ENCODE results near the gene FREM2. TPM values are rescaled to one million over a fixed set of nuclear protein-coding genes. Genes with fewer than 3 reads are reported as not detected.

FREM2 gene, protein sequence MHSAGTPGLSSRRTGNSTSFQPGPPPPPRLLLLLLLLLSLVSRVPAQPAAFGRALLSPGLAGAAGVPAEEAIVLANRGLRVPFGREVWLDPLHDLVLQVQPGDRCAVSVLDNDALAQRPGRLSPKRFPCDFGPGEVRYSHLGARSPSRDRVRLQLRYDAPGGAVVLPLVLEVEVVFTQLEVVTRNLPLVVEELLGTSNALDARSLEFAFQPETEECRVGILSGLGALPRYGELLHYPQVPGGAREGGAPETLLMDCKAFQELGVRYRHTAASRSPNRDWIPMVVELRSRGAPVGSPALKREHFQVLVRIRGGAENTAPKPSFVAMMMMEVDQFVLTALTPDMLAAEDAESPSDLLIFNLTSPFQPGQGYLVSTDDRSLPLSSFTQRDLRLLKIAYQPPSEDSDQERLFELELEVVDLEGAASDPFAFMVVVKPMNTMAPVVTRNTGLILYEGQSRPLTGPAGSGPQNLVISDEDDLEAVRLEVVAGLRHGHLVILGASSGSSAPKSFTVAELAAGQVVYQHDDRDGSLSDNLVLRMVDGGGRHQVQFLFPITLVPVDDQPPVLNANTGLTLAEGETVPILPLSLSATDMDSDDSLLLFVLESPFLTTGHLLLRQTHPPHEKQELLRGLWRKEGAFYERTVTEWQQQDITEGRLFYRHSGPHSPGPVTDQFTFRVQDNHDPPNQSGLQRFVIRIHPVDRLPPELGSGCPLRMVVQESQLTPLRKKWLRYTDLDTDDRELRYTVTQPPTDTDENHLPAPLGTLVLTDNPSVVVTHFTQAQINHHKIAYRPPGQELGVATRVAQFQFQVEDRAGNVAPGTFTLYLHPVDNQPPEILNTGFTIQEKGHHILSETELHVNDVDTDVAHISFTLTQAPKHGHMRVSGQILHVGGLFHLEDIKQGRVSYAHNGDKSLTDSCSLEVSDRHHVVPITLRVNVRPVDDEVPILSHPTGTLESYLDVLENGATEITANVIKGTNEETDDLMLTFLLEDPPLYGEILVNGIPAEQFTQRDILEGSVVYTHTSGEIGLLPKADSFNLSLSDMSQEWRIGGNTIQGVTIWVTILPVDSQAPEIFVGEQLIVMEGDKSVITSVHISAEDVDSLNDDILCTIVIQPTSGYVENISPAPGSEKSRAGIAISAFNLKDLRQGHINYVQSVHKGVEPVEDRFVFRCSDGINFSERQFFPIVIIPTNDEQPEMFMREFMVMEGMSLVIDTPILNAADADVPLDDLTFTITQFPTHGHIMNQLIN (N-terminal part only)
- 0.22 TPM for total RNA-seq
- long read RNA-seq, result 0 reads

DNA sequence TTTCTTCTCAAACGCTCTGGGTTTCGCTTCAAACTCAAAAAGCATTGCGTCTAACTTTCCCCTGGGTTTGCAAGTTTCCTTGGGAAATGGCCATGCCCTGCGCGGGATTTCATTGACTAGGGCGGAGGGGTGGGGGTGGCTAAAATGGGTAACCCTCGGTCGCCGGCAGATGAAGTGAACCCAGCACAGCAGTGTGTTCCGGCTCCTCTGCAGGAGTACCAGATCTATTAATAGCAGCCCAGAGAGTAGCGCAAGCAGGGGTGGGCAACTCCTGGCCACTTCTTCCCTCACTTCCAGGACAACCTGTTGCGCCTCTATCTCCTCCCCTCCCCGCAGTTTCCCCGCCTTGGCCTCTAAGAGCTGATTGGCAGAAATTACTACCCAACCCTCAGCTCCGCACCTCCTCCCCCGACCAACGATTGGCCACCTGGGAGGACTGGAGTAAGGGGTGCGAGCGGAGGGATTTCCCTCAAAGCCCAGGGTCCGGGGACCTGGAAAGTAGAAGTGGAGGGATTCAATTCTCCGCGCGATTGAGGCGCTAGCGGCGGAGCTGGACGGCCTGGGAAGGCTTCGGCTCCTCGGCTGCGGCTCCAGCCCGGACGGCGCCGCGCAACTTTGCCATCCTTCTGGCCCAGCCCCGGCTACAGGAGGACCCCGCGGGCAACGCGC, at the start of gene FREM2:
Gene FREM2 (plus strand): TSS at position 501 of the 669 bp plus-strand sequence. CDS start 268 bp downstream, outside the sequence.
- intact Hi-C loops (cut with DNase I), result loop anchor here (5.0 kb wide), 1 partner anchor 81 kb away; no protein-coding TSS in a partner anchor
- DNase-seq (ENCODE audit: low spot score), result no peak

DNA sequence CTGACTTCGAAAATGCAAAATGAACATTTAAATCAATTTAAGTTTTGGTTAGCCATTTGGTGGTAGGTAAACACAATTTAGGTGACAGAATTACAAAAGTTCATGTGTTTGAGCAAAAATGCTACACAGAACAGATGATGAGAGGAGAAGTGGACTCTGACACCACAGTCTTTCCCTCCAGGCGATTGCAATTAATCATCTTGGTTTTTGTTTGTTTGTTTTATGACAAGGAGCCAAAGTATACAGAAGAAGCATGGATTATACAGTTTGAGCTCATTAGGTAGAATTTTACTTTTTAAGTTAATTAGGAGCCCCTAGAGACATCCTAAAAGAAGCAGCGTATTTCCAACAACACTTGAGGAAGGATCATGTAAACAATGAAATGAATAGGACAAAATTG, 49.3 kb upstream of the FREM2 start:
- no peak for DNase-seq (ENCODE audit: low spot score)
- intact Hi-C loops (cut with DNase I), result no loop called here

DNA sequence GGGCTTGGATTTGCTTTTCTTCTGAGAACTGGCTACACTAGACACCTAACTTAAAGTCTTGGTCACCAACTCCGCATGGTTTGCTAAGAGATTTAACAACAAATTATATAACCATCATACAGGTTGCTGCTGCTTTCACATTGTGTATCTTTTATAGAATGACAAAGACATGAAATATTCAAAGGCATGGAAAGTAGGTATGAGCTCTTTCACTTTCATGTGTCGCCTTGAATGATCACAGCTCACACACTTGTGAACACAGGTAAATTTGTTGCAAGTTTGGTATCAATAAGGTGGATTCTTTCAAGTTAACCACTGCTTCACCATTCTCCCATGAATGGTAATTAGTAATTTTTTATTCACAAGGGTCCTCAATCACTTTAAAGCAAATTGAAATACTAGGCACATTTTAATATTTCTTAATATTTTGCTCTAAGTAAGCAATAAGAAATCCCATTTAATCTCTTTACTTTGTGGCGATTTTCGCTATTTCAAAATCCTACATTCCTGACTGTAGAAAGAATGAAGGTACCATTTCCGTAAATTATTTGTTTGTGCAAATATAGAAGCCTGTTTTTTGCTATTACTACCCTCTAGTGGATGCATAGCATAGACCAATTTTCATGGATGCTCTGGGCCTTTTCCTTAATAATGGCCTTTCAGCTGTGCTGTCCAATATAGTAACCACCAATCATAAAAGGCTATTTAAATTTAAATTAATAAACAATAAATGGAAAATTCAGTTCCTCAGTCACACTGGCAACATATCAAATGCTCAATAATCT, 45.5 kb upstream of the FREM2 start:
- intact Hi-C loops (cut with DNase I), result no loop called here
- no peak for DNase-seq (ENCODE audit: low spot score)

DNA sequence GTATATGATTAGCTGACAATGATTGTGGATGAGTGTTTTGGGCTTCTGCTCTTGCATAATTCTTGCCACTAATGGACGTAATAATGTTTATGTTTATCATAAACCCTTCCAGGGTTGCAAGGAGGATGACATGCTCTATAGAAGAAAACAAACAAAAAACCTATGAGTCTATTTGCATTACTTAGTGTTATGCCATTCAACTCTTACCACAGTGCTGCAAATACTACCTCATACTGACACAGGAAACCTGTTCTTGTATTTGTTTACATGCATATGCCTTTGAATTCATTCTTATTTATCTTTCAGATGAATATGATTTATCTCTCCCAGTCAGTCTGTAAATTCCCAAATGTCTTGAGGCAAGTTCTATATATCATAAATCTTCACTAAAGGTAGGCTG, 39.6 kb upstream of the FREM2 start:
- intact Hi-C loops (cut with DNase I), result no loop called here
- no peak for DNase-seq (ENCODE audit: low spot score)

DNA sequence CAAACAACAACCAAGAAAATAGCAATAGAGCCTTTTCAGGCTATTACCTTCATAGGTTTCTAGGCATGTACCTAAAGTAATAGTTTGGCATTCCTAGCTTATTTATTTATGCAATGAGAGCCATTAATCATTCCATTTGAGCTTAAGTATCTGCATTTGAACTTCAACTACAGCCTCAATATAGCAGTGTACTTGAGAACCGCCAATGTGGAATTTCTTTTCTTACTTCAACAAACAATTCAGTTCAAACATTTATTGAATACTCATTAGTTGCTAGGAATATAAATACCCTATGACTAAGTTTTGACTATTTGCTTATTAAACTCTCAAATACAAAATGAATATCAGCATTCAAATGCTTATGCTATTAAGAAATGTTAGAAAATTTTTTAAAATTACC, 38.0 kb upstream of the FREM2 start:
- DNase-seq (ENCODE audit: low spot score), result no peak
- intact Hi-C loops (cut with DNase I), result no loop called here

DNA sequence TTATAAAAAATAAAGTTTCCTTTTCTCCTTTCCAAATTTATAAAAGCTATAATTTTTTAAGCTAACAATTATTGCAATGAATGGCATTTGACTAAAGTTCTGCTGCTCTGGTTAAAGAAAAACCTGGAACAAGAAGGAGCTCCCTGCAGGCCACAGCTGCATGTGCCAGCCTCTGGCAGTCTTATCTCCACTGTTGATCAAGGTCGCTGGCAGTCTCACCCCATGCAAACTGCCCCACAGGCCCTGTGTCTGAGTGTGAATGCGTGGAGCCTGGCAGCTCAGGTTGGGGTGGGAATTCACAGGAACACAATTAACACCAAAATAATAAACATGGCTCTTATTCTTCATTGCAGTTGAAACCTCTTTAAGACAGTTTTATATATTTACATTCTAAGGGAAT, 30.2 kb upstream of the FREM2 start:
- DNase-seq (ENCODE audit: low spot score), result no peak
- intact Hi-C loops (cut with DNase I), result no loop called here

DNA sequence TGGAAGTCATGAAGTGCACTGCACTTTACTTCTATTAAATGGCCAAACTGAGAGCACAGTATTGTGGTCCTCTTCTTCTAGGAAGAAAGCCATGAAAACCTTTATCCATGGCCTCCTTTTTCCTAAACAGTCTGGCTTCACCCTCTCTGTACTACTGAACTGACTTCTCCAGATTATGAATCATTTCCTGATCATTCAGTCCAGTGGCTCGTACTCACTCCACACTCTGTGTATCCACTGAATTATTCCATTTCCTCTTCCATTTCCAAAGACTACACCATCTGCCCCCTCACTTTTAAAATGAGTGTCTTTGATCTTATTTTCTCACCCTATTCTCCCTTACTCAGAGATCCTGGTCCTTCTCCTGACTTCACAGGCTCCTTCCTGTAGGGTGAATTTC, 29.7 kb upstream of the FREM2 start:
- intact Hi-C loops (cut with DNase I), result no loop called here
- DNase-seq (ENCODE audit: low spot score), result no peak

DNA sequence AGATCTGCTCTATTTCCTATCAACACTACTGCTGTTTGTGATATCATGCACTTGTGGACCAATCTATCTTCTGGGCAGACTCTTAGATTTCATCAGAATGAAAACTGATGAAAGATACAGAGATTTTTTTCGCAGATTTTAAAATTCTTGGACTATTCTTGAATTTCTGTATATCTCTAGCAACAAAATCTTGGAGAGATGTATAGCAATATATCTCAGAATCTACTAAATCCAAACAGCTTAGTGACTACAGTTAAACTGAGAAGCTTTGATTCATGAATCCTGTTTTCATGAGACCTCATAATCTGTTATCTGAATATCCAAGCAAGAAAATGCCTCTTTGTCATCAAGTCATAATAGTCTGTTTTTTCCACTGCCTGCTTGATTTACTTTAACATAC, 28.0 kb upstream of the FREM2 start:
- intact Hi-C loops (cut with DNase I), result no loop called here
- no peak for DNase-seq (ENCODE audit: low spot score)

DNA sequence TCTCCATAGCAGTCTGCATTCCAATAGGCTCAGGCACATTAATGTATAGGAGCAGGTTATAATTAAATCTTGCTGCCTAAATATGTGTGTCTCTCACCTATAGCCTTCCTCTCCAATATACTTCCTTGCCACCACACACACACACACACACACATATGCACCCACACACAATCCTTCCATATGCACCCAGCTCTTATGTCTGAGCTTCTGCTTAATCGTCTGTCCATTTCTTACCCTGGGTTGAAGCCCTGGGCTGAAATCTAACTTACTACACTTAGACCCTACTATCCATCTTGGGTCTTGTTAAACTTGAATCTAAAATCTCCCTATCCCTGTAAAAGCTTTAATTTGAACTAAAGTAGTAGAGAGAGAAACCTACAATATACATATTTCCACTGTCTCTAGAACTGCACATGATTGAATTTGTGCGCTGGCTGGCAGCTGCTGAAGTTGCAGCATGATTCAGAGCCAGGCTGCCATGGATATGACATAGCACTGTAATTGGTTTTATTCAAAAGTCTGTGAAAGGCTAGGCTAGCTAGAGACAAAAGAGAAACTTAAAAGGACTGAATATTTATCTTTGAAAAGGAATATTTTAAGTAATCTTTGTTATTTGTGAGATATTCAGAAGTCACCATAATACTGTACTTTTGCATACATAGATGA, 25.7 kb upstream of the FREM2 start:
- intact Hi-C loops (cut with DNase I), result no loop called here
- DNase-seq (ENCODE audit: low spot score), result no peak

DNA sequence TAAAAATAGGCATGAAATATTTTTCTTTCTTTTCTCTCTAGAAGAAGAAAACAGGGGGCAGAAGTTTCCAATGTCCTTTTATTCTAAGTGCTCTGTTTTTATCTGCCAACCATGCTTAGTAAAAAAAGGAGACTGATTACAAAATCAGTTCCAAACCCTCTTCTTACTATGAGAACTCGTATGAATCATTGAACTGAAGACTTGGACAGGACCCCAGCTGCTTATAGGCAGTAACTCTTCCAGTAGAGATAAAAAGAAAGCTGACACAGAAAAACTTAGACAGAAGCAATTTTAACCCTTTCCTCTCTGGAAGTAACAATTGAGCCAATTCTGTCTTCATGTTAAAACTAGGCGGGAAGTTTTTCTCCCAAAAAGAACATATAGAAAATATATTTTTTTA, 24.5 kb upstream of the FREM2 start:
- no peak for DNase-seq (ENCODE audit: low spot score)
- intact Hi-C loops (cut with DNase I), result no loop called here

DNA sequence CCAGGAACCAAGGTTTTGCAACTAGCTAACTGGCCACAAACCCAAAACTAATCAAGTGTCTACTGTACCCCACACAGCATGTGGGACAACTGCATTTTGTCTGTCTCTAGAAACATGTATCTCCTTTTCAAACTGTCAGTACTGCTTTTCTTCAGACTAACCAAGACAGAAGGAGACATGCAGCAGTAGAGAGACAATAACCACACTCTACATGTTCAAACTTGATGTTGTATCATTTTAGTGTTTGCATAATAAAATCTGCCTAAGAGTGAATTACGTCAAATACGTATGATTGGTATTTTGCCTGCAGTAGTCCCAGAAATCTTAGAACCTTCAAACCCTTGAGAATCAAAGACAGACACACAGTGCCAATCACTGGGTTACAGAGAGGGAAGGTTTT, 22.0 kb upstream of the FREM2 start:
- no peak for DNase-seq (ENCODE audit: low spot score)
- intact Hi-C loops (cut with DNase I), result no loop called here

DNA sequence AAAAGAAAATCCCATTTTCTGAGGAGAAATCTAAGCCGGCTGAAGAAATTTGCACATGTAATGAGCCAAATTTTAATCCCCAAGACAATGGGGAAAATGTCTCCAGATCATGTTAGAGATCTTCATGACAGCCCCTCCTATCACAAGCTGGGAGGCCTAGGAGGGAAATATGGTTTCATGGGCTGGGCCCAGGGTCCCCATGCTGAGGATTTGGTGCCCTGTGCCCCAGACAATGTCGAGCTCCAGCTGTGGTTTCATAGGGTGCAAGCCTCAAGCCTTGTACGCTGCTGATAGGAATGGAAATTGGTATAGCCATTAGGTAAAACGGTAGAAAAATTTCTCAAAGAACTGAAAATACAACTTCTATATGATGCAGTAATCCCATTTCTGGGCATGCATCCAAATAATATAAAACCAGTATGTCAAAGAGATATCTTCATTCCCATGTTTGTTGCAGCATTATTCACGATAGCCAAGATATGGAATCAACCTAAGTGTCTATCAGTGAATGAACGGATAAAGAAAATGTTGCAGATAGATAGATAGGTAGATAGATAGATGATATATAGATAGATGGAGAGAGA, 19.3 kb upstream of the FREM2 start:
- intact Hi-C loops (cut with DNase I), result no loop called here
- DNase-seq (ENCODE audit: low spot score), result no peak

DNA sequence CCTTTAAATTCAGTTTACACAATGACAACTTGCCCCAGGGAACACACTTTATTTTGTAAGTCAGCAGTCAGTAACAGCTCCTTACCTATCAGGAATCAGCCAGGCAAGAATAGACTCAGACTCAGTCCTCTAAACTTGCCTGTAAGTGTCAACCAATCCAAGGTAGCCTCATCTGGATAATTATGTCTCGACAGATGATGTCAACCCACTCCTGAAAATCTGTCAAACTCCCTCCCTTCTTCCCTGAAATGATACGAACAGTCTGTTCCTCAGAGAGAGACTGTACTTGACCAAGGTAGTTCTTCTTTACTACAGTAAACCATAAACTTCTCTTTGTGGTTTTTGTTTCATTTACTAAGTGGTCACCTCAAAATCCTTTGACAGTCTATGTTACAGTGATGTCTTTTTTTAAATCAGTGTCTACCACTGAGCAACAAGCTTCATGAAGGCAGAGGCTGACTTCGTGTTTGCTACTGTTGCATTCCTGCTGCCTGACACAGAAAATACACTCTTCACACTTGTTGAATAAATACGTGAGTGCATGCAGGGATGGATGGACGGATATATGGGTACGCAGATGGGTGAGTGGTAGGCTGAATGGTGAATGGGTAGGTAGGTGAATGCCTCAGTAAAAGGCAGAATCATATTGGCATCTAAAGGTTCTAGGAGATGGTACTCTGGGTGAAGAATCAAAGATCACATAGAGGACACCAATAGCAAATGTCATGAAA, 17.5 kb upstream of the FREM2 start:
- DNase-seq (ENCODE audit: low spot score), result no peak
- intact Hi-C loops (cut with DNase I), result no loop called here

DNA sequence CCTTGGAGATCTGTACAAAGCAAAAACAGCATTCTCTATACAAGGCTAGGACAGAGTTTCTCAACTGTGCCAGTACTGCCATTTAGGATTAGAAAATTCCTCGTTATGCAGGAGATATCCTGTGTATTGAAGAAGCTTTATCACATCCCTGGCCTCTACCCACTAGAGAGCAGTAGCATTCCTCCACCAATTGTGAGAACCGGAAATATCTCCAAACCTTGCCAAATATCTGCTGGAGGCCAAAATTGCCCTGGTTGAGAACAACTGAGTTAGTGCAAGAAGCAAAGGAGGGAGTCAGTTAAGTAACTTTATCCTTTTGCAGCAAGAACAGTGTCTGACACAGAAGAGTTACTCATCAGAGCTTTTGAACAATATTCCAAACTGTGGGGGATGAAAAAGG, 16.2 kb upstream of the FREM2 start:
- no peak for DNase-seq (ENCODE audit: low spot score)
- intact Hi-C loops (cut with DNase I), result no loop called here

DNA sequence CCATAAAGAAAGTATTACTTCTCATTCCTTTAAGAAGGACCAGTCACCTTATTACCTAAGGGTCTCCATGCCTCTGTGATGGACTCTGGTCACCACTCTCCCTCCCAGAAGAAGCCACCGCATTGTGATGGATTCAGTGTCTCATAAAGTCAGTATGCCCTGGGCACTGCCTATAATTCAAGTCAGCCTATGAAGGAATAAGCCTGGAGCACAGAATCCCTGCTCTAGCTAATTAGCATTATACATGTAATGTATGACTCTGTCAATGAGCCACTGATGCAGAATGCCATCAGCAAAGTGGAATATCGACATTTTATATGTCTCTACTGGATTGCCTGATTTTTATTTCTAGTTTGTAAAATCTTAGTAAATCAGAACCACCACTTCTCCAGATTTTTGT, 14.9 kb upstream of the FREM2 start:
- intact Hi-C loops (cut with DNase I), result no loop called here

DNA sequence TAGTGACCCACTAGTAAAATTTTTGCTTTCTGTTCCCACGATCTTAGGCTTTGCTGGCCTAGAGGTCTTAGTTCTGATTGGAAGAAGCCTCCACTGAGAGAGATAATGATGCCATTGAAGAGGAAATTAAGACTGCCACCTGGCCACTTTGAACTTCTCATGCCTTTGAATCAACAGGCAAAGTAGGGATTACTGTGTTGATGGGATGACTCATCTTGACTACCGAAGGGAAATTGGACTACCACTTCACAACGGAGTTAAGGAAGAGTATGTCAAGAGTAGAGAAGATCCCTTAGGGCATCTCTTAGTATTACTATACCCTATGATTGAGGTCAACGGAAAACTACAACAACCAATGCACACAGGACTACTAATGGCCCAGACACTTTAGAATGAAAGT, 12.7 kb upstream of the FREM2 start:
- intact Hi-C loops (cut with DNase I), result no loop called here
- DNase-seq (ENCODE audit: low spot score), result no peak

More for the DNA sequence above, 14.9 kb upstream of the FREM2 start:
- DNase-seq (ENCODE audit: low spot score), result no peak

DNA sequence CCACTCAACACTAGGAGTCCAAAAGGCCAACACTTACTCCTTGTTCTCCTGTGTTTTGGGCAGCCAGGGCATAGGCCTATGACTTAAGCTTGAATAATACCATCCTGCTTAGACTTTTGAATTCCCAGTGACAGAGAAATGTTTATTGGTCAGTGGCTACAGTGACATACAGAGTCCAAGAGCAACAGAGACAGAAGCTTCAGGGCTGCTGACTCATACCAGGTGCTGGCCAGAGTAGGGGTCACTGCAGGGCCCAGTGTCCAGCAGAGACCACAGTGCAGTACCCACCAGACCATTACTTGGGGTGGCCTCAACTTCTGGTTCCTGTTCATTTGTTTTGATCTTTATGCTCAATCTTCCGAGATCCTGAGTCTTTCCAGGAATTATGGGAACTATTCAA, 6.0 kb upstream of the FREM2 start:
- intact Hi-C loops (cut with DNase I), result no loop called here
- no peak for DNase-seq (ENCODE audit: low spot score)

All from cardiac septum (tissue), 1 donor.